C4-2B (cell line): ENCODE measurements around the gene YPEL5.

Source experiments
- ZFX ChIP-seq: fragments of 450-650 bp; IDR thresholded peaks from 2 replicates; pipeline ENCODE4 v1.6.1; 2017
- TF ChIP-seq, protein P1 (sequence below): fragments of 450-650 bp; conservative IDR thresholded peaks from 2 replicates; pipeline ENCODE4 v1.5.1; 2017; ENCODE audit warnings: mild to moderate bottlenecking

DNA sequence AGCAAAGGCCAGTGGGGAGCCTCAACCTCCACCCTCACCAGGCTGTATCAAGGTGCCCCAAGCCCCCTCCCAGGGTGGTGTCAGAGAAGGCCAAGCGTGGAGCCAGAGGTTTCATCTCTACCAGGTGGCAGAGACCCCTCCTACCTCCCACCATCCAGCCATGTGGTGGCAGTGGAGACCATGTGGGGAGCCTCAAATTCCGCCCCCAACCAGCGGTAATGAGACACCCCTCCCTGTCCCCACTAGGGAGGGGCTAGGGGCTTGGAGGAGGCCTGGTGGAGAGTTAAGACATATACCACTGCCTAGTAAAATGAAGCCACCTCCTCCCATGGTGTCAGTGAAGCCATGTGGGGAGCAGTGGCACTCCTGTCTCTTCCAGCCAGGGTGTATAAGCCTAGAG lies 24.4 kb upstream of the YPEL5 start:
- TF ChIP-seq, protein P1, sequence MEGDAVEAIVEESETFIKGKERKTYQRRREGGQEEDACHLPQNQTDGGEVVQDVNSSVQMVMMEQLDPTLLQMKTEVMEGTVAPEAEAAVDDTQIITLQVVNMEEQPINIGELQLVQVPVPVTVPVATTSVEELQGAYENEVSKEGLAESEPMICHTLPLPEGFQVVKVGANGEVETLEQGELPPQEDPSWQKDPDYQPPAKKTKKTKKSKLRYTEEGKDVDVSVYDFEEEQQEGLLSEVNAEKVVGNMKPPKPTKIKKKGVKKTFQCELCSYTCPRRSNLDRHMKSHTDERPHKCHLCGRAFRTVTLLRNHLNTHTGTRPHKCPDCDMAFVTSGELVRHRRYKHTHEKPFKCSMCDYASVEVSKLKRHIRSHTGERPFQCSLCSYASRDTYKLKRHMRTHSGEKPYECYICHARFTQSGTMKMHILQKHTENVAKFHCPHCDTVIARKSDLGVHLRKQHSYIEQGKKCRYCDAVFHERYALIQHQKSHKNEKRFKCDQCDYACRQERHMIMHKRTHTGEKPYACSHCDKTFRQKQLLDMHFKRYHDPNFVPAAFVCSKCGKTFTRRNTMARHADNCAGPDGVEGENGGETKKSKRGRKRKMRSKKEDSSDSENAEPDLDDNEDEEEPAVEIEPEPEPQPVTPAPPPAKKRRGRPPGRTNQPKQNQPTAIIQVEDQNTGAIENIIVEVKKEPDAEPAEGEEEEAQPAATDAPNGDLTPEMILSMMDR: no peak
- TF ChIP-seq ZFX: no peak
